Measurements from ENCODE around the gene RASL10B. TPM values are rescaled to one million over a fixed set of nuclear protein-coding genes. Genes with fewer than 3 reads are reported as not detected.

The RASL10B gene
- total RNA-seq, 1 experiment from 2014 or later = 4.3 TPM

GRCh38 chr17:35684055-35684802, 47.2 kb upstream of the RASL10B start:
- Histone ChIP-seq H3K27ac (ENCODE audit: low read length) (no peak overlapping the region), H3K36me3 (ENCODE audit: control insufficient read depth, insufficient read depth, low read length) (peaks cover 39% of the 10 kb centered on the region), H3K4me1 (ENCODE audit: control insufficient read depth, insufficient read depth, low read length) (no peaks in the 10 kb centered on the region), H3K9me3 (ENCODE audit: control insufficient read depth, insufficient read depth, low read depth, low read length) (no peaks in the 10 kb centered on the region), H3K4me3 (ENCODE audit: low read depth in 2 of 2, low read length in 2 of 2) (no peak overlapping the region), H3K27me3 (ENCODE audit: control insufficient read depth, insufficient read depth, low read length) (no peaks in the 10 kb centered on the region)
- intact Hi-C loops (cut with micrococcal nuclease; ENCODE audit: unreplicated experiment) (no loop called here), in situ Hi-C loops (cut with HindIII; ENCODE audit: low pct_unique_long_range_greater_than_20kb, low sequenced_read_pairs) (no loop called here)
- no TSS peak for BruUV-seq (replicated peaks)
- ATAC-seq (no peak; the same call in 1 of the 2 replicates), DNase-seq (ENCODE audit: low read depth, low spot score) (no peak)
- ChIA-PET CTCF (no interaction called here), POLR2A (interaction anchor here (0.6 kb wide), 1 partner anchor 64 kb away, joined by 3 read pairs; no protein-coding TSS in a partner anchor)
- TF ChIP-seq TCF7L2 (IDR thresholded peaks at IDR 0.05; ENCODE audit: low read depth, low read length) (no peak), SIN3A (IDR thresholded peaks at IDR 0.05; ENCODE audit: borderline replicate concordance, insufficient read depth, low read depth, low read length) (no peak), POLR2AphosphoS5 (IDR thresholded peaks at IDR 0.05; ENCODE audit: low read depth, low read length) (no peak), CTCF (IDR thresholded peaks at IDR 0.05) (no peak)
- TF ChIP-seq, protein P1, sequence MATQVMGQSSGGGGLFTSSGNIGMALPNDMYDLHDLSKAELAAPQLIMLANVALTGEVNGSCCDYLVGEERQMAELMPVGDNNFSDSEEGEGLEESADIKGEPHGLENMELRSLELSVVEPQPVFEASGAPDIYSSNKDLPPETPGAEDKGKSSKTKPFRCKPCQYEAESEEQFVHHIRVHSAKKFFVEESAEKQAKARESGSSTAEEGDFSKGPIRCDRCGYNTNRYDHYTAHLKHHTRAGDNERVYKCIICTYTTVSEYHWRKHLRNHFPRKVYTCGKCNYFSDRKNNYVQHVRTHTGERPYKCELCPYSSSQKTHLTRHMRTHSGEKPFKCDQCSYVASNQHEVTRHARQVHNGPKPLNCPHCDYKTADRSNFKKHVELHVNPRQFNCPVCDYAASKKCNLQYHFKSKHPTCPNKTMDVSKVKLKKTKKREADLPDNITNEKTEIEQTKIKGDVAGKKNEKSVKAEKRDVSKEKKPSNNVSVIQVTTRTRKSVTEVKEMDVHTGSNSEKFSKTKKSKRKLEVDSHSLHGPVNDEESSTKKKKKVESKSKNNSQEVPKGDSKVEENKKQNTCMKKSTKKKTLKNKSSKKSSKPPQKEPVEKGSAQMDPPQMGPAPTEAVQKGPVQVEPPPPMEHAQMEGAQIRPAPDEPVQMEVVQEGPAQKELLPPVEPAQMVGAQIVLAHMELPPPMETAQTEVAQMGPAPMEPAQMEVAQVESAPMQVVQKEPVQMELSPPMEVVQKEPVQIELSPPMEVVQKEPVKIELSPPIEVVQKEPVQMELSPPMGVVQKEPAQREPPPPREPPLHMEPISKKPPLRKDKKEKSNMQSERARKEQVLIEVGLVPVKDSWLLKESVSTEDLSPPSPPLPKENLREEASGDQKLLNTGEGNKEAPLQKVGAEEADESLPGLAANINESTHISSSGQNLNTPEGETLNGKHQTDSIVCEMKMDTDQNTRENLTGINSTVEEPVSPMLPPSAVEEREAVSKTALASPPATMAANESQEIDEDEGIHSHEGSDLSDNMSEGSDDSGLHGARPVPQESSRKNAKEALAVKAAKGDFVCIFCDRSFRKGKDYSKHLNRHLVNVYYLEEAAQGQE (IDR thresholded peaks at IDR 0.05; ENCODE audit: insufficient read depth in 1 of 2, low read depth in 2 of 2, low read length in 1 of 2) = no peak

GRCh38 chr17:35692512-35693210, 38.8 kb upstream of the RASL10B start:
- BruUV-seq (replicated peaks) = TSS peak; percentile 7
- no peak for DNase-seq (ENCODE audit: low read depth, low spot score)
- Histone ChIP-seq H3K9me3 (ENCODE audit: control insufficient read depth, insufficient read depth, low read depth, low read length) (no peaks in the 10 kb centered on the region), H3K27me3 (ENCODE audit: control insufficient read depth, insufficient read depth, low read length) (no peaks in the 10 kb centered on the region), H3K27ac (ENCODE audit: low read length) (no peak overlapping the region), H3K4me1 (ENCODE audit: control insufficient read depth, insufficient read depth, low read length) (peaks cover 9% of the 10 kb centered on the region; the same call in 1 of the 2 replicates), H3K36me3 (ENCODE audit: control insufficient read depth, insufficient read depth, low read length) (peaks cover 57% of the 10 kb centered on the region), H3K4me3 (ENCODE audit: low read depth in 2 of 2, low read length in 2 of 2) (no peak overlapping the region)
- TF ChIP-seq SIN3A (IDR thresholded peaks at IDR 0.05; ENCODE audit: borderline replicate concordance, insufficient read depth, low read depth, low read length) (no peak), TCF7L2 (IDR thresholded peaks at IDR 0.05; ENCODE audit: low read depth, low read length) (no peak), CTCF (IDR thresholded peaks at IDR 0.05) (no peak), POLR2AphosphoS5 (IDR thresholded peaks at IDR 0.05; ENCODE audit: low read depth, low read length) (no peak)
- TF ChIP-seq, protein P1 (IDR thresholded peaks at IDR 0.05; ENCODE audit: insufficient read depth in 1 of 2, low read depth in 2 of 2, low read length in 1 of 2) = no peak
- intact Hi-C loops (cut with micrococcal nuclease; ENCODE audit: unreplicated experiment) (no loop called here), in situ Hi-C loops (cut with HindIII; ENCODE audit: low pct_unique_long_range_greater_than_20kb, low sequenced_read_pairs) (no loop called here)
- POLR2A ChIA-PET = interaction anchor here (0.5 kb wide), 1 partner anchor 184 kb away, joined by 3 read pairs; no protein-coding TSS in a partner anchor
- CTCF ChIA-PET = no interaction called here
- no peak for ATAC-seq

Measured in Panc1 (cell line).